Activated CD4-positive, alpha-beta T cell treated with anti-CD3 and anti-CD28 coated beads for 48 hours (primary cell): Measurements from ENCODE around the gene SSX4.
"Not testable (repeated sequence)": the region's sequence is repeated elsewhere in the genome, so short reads cannot be mapped to it uniquely, and the experiment has no call there.

ENCODE experiments used
- DNase-seq: peaks from one replicate; pipeline ENCODE4 v3.0.0-alpha.2; 2020

The SSX4 gene

GRCh38 chrX:48383239-48383638, at the start of gene SSX4:
Gene SSX4, plus strand, starts transcription at chrX:48383539. Its CDS starts 515 bp downstream, at chrX:48384054.
- DNase-seq: not testable (repeated sequence)

- not testable (repeated sequence) for DNase-seq
Measured at GRCh38 chrX:48346059-48346458, 37.3 kb upstream of the SSX4 start.

DNA sequence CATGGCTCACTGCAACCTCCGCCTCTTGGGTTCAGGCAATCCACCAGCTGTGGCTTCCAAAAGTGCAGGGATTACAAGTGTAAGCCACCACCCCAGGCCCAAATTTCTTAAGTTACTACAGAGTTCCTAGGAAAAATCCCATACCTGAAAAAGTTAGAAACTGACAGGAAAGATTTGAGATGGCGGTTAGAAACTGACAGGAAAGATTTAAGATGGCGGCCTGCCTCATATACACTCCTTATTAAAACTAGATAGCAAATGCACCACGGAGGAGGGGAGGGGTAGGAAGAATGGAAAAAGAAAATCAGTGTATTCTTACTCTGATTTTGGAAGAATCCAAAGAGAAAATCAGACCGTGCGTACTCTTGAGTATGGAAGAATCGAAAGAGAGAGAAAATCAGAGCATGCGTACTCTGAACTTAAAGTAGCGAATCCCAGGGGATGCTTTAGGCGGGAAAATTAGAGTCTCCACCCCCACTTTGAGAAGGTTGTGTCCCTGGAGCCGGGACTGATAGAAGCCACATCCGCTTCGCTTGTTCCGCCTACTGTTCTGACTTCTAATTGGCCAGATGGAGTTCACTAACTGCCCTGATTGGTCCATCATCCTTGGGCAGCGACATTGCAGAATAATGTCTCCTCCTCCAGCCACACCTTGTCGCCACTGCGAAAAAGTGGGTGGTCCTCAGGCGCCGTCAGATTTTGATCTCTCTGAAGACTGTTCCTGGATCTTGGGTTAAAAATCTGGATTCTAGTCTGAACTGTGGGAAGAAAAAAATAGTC, 26.8 kb upstream of the SSX4 start, which contains the start of gene SSX3:
Gene SSX3, minus strand, starts transcription at position 389 of the 780 bp plus-strand sequence. CDS start 1,454 bp downstream, outside the sequence.
- DNase-seq: not testable (repeated sequence)

- no peak for DNase-seq
Measured at GRCh38 chrX:48357681-48358080, 25.7 kb upstream of the SSX4 start.

DNA sequence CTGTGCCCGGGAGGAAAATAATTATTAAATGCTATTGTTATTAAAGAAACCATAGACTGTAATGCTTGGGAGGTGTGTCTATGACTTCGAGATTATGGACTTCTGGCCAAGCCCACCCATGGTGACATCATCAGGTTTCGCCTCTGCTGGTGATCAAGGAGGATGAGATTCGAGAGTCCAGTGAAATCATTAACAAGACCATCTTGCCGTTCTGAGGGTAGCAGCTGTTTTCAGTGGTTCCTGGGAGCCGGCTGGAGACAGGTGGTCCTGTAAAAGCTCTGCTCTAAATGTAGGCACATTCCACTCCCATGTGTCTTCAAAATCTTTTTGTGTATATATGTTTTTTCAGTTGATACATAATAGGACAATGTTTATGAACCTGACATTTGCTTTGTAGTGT, 24.1 kb upstream of the SSX4 start:
- not testable (repeated sequence) for DNase-seq

DNA sequence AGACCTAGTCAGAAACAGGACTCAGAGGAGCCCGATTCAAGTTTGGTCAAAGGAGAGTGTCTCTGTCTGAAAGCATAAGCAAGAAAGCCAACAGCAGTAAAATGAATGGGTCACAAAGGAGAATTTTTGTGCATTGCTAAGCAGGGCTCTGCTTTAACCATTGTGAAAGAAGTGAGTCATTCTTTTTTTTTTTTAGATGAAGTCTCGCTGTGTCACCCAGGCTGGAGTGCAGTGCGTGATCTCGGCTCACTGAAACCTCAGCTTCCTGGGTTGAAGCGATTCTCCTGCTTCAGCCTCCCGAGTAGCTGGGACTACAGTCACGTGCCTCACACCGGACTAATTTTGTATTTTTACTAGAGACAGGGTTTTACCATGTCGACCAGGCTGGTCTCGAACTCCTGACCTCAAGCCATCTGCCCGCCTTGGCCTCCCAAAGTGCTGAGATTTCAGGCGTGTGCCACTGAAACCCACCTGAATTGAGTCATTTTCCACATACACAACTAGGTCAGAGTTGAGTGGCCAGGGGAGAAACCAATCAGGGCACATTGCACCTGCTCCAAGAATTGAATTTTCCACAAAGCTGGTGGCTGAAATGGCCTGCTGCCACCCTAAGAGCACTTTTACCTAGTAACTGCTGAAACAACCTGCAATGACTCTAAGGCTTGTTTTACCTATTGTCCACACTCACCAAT, 15.5 kb upstream of the SSX4 start:
- DNase-seq: not testable (repeated sequence)

GRCh38 chrX:48370408-48370807, 12.9 kb upstream of the SSX4 start:
- DNase-seq: not testable (repeated sequence)

GRCh38 chrX:48396931-48397330, 13.6 kb downstream of the SSX4 start:
- not testable (repeated sequence) for DNase-seq

- DNase-seq: not testable (repeated sequence)
Measured at GRCh38 chrX:48397825-48398224, 14.5 kb downstream of the SSX4 start.

- DNase-seq: not testable (repeated sequence)
Measured at GRCh38 chrX:48411860-48412259, 28.5 kb downstream of the SSX4 start, which contains the start of gene SSX4B. Gene SSX4B, minus strand, starts transcription at chrX:48411960. Its CDS starts 588 bp downstream, at chrX:48411372.

- not testable (repeated sequence) for DNase-seq
Measured at GRCh38 chrX:48427027-48427716, 43.8 kb downstream of the SSX4 start.

GRCh38 chrX:48429606-48430005, 46.3 kb downstream of the SSX4 start:
- not testable (repeated sequence) for DNase-seq

DNA sequence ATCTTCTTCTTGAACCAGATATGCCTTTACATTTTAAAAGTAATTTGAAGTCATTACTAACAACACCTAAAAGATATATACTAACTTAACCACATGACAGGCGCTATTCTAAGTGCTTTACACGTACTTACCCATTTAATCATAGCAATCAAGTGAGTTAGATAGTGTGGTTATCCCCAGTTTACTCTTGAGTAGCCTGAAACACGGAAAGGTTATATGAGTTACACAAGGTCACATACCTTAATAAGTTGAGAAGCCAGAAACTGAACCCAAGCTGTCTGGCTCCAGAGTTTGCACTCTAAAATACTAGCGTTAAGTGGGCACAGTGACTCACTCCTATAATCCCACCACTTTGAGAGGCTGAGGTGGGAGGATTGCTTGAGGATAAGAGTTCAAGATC, 46.8 kb downstream of the SSX4 start:
- DNase-seq: not testable (repeated sequence)

DNA sequence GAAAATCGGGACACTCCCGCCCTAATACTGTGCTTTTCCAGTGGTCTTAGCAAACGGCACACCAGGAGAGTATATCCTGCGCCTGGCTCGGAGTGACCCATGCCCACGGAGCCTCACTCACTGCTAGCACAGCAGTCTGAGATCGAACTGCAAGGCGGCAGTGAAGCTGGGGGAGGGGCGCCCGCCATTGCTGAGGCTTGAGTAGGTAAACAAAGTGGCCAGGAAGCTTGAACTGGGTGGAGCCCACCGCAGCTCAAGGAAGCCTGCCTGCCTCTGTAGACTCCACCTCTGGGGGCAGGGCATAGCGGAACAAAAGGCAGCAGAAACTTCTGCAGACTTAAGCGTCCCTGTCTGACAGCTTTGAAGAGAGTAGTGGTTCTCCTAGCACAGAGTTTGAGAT, 50.4 kb downstream of the SSX4 start:
- not testable (repeated sequence) for DNase-seq
